GM13977 (cell line): Measurements from ENCODE around the gene GGA1.

Experiments
- DNase-seq: peaks from one replicate; pipeline ENCODE4 v3.0.0; 2012; ENCODE audit warnings: low spot score
- CTCF ChIP-seq: IDR thresholded peaks from 2 replicates; pipeline ENCODE4 v1.5.1; 2012; ENCODE audit warnings: mild to moderate bottlenecking, control low read depth; ENCODE audit not compliant: insufficient read depth; ENCODE audit errors: extremely low read depth, missing control alignments
- in situ Hi-C: fragments of 300-500 bp; cut with MboI; formaldehyde crosslinking; loops from one replicate; pipeline ENCODE4 v1.12.0; 2022; ENCODE audit warnings: low sequenced_read_pairs, low pct_unique_long_range_greater_than_20kb, mixed read lengths, inconsistent platforms; ENCODE audit not compliant: unreplicated experiment

GGA1 gene

GRCh38 chr22:37639771-37640590 lies 31.3 kb downstream of the GGA1 start:
- no peak for TF ChIP-seq CTCF
- peak; percentile 71 for DNase-seq
- in situ Hi-C loops = no loop called here

GRCh38 chr22:37640591-37641560 lies 32.2 kb downstream of the GGA1 start:
- no peak for DNase-seq
- in situ Hi-C loops = no loop called here
- TF ChIP-seq CTCF = no peak

DNA sequence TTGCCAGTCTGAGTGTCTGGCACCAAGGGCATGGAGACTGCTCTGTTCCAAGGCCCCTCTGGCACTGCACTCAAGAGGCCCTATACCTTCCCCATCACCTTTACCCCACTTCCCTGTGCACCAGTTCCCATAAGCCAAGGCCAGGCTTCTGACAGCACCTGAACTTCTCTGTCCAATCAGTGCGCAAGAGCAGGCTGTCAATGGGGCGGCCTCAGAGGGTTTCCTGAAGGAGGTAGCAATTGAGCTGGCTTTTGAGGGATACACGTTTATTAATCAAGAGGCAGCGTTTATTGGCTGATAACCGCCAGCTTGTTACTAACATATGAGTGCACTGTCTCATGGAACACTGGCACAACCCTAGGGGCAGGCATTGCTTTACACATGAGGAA lies 32.9 kb downstream of the GGA1 start:
- in situ Hi-C loops = no loop called here
- DNase-seq = no peak
- TF ChIP-seq CTCF = no peak

- DNase-seq = peak; percentile 88
- TF ChIP-seq CTCF = peak; percentile 95
- in situ Hi-C loops = no loop called here
Measured at GRCh38 chr22:37643225-37643847, 34.7 kb downstream of the GGA1 start.

GRCh38 chr22:37647317-37647716 lies 38.7 kb downstream of the GGA1 start:
- in situ Hi-C loops = no loop called here
- no peak for TF ChIP-seq CTCF
- DNase-seq = no peak

DNA sequence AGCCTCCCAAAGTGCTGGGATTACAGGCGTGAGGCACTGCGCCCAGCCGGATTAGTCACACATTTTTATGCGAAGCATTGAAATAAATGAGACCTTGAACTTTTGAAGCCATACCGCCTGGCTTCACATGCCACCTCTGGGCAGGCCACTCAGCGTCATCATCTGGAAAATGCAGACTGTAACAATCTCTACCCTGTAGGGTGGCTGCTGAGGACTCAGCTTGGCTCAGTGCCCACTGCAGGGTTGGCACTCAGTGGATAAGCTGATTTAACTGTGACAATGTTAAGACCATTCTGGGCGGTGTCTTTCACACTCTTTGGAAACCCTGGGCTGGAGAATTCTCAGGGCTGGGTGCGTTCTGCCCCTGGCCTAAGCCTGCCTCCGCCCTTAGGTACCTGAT lies 39.3 kb downstream of the GGA1 start:
- TF ChIP-seq CTCF = no peak
- no peak for DNase-seq
- in situ Hi-C loops = no loop called here
